Astrocyte (in vitro differentiated cells and primary cell): Measurements from ENCODE around the gene CSNK1E.

Experiments used
- EZH2 ChIP-seq: IDR thresholded peaks from 2 replicates; pipeline ENCODE4 v1.6.1; 2012; ENCODE audit warnings: mild to moderate bottlenecking, low read length, inconsistent platforms; ENCODE audit not compliant: insufficient read depth
- TF ChIP-seq, protein P1 (sequence below): IDR thresholded peaks from 2 replicates; pipeline ENCODE4 v1.5.1; 2011; ENCODE audit warnings: low read depth, mild to moderate bottlenecking, inconsistent platforms, low read length, moderate library complexity; ENCODE audit not compliant: insufficient read depth

DNA sequence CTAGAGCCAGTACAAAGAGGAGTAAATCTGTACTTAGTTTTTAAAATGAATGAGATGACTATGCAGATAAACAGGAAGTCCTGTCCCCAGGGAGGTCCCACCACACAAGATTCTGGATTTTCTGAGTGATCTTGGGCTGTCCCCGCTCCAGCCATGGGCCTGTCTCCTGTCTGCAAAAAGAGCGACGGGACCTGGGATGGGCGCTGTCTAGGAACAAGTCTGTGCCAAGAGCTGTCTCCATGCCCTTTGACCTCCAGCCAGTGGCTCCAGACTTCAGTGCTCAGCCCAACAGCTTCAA is 6.0 kb downstream of the CSNK1E start:
- TF ChIP-seq, protein P1, sequence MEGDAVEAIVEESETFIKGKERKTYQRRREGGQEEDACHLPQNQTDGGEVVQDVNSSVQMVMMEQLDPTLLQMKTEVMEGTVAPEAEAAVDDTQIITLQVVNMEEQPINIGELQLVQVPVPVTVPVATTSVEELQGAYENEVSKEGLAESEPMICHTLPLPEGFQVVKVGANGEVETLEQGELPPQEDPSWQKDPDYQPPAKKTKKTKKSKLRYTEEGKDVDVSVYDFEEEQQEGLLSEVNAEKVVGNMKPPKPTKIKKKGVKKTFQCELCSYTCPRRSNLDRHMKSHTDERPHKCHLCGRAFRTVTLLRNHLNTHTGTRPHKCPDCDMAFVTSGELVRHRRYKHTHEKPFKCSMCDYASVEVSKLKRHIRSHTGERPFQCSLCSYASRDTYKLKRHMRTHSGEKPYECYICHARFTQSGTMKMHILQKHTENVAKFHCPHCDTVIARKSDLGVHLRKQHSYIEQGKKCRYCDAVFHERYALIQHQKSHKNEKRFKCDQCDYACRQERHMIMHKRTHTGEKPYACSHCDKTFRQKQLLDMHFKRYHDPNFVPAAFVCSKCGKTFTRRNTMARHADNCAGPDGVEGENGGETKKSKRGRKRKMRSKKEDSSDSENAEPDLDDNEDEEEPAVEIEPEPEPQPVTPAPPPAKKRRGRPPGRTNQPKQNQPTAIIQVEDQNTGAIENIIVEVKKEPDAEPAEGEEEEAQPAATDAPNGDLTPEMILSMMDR = no peak
- TF ChIP-seq EZH2 = no peak
